Measurements from ENCODE around the gene CDHR3.

Gene CDHR3, protein sequence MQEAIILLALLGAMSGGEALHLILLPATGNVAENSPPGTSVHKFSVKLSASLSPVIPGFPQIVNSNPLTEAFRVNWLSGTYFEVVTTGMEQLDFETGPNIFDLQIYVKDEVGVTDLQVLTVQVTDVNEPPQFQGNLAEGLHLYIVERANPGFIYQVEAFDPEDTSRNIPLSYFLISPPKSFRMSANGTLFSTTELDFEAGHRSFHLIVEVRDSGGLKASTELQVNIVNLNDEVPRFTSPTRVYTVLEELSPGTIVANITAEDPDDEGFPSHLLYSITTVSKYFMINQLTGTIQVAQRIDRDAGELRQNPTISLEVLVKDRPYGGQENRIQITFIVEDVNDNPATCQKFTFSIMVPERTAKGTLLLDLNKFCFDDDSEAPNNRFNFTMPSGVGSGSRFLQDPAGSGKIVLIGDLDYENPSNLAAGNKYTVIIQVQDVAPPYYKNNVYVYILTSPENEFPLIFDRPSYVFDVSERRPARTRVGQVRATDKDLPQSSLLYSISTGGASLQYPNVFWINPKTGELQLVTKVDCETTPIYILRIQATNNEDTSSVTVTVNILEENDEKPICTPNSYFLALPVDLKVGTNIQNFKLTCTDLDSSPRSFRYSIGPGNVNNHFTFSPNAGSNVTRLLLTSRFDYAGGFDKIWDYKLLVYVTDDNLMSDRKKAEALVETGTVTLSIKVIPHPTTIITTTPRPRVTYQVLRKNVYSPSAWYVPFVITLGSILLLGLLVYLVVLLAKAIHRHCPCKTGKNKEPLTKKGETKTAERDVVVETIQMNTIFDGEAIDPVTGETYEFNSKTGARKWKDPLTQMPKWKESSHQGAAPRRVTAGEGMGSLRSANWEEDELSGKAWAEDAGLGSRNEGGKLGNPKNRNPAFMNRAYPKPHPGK

GRCh38 chr7:105963038-105963667 lies at the start of gene CDHR3:
TSS of gene CDHR3 (plus strand) at chr7:105963264. CDS start at chr7:105963319, 55 bp downstream.
- H3K9me3 Mint-ChIP-seq: no peaks in the 10 kb centered on the region
- no peak within 1 kb of the TSS for H3K4me3 Mint-ChIP-seq
- H3K36me3 Mint-ChIP-seq (ENCODE audit: low read depth): no peaks in the 10 kb centered on the region
- no peaks in the 10 kb centered on the region for H3K4me1 Mint-ChIP-seq (ENCODE audit: low read depth)
- H3K27ac Mint-ChIP-seq: no peak within 1 kb of the TSS
- H3K27me3 Mint-ChIP-seq (ENCODE audit: low read depth): peaks cover 12% of the 10 kb centered on the region
- no peak for DNase-seq (ENCODE audit: low spot score)

GRCh38 chr7:105913947-105914346 lies 49.1 kb upstream of the CDHR3 start:
- Mint-ChIP-seq H3K27ac (no peak overlapping the region), H3K4me3 (no peak overlapping the region), H3K9me3 (peaks cover 6% of the 10 kb centered on the region), H3K36me3 (ENCODE audit: low read depth) (peaks cover 15% of the 10 kb centered on the region), H3K27me3 (ENCODE audit: low read depth) (peaks cover 8% of the 10 kb centered on the region), H3K4me1 (ENCODE audit: low read depth) (peaks cover 6% of the 10 kb centered on the region)
- DNase-seq (ENCODE audit: low spot score): no peak

DNA sequence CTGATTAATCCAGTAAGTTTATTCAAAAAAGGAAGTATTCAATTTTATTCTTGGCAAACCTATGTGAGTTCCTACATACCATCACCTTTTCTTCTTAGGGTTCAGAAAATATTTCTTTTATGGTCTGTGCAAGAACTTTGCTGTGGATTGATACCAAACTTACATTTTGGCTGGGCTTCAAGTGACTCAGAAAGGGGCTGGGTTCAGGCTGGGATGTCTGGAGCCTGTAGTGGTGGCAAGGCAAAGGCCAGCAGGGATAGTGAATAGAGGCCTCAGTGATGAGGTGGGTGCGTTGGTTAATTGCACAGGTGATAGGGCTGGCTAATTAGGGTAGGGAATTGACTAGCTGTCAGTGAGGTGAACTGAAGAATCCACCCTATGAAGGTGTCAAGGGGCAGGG lies 46.5 kb upstream of the CDHR3 start:
- peaks cover 9% of the 10 kb centered on the region for H3K36me3 Mint-ChIP-seq (ENCODE audit: low read depth)
- peaks cover 10% of the 10 kb centered on the region for H3K27me3 Mint-ChIP-seq (ENCODE audit: low read depth)
- H3K4me3 Mint-ChIP-seq: no peak overlapping the region
- no peak for DNase-seq (ENCODE audit: low spot score)
- H3K9me3 Mint-ChIP-seq: no peaks in the 10 kb centered on the region
- no peak overlapping the region for H3K27ac Mint-ChIP-seq
- peaks cover 5% of the 10 kb centered on the region for H3K4me1 Mint-ChIP-seq (ENCODE audit: low read depth)

DNA sequence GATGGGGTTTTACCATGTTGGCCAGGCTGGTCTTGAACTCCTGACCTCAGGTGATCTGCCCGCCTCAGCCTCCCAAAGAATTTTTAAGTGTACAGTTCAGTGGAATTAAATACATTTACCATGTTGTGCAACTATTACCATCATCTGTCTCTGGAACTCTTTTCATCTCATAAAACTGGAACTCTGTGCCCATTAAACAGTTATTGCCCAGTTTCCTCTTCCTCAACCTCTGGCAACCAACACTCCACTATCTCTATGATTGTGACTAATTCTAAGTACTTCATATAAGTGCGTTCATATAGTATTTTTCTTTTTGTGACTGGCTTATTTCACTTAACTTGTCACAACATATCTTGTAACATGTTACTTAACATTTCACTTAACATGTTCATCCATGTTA lies 45.4 kb upstream of the CDHR3 start:
- H3K36me3 Mint-ChIP-seq (ENCODE audit: low read depth): peaks cover 9% of the 10 kb centered on the region
- peaks cover 5% of the 10 kb centered on the region for H3K4me1 Mint-ChIP-seq (ENCODE audit: low read depth)
- no peak overlapping the region for H3K27ac Mint-ChIP-seq
- DNase-seq (ENCODE audit: low spot score): no peak
- H3K27me3 Mint-ChIP-seq (ENCODE audit: low read depth): peaks cover 10% of the 10 kb centered on the region
- H3K4me3 Mint-ChIP-seq: no peak overlapping the region
- peaks cover 4% of the 10 kb centered on the region for H3K9me3 Mint-ChIP-seq

DNA sequence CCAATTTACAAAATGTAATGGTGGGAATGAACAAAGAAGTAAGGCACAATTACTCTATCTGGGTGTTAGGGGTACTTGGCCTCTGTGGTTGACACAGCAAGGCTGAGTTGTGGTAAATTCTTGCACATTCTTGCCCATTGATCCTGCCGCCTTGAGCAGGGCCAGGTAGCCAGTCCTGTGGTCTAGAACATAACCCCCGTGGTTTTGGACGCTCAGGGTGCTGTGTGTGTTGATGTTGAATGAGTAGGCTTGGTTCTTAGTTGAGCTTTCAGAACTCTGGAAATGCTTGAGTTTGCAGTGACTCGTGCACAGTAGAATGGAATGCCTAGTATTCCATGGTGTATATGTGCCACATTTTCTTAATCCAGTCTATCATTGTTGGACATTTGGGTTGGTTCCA lies 42.3 kb upstream of the CDHR3 start:
- no peak overlapping the region for H3K4me3 Mint-ChIP-seq
- H3K27ac Mint-ChIP-seq: no peak overlapping the region
- H3K9me3 Mint-ChIP-seq: peaks cover 23% of the 10 kb centered on the region

GRCh38 chr7:105924945-105925344 lies 38.1 kb upstream of the CDHR3 start:
- H3K4me1 Mint-ChIP-seq (ENCODE audit: low read depth): peaks cover 21% of the 10 kb centered on the region

More for the DNA sequence above, 42.3 kb upstream of the CDHR3 start:
- peaks cover 10% of the 10 kb centered on the region for H3K27me3 Mint-ChIP-seq (ENCODE audit: low read depth)
- H3K4me1 Mint-ChIP-seq (ENCODE audit: low read depth): peaks cover 17% of the 10 kb centered on the region
- H3K36me3 Mint-ChIP-seq (ENCODE audit: low read depth): peaks cover 26% of the 10 kb centered on the region
- DNase-seq (ENCODE audit: low spot score): no peak

GRCh38 chr7:105926131-105926530 lies 36.9 kb upstream of the CDHR3 start:
- no peak for DNase-seq (ENCODE audit: low spot score)
- Mint-ChIP-seq H3K36me3 (ENCODE audit: low read depth) (peaks cover 19% of the 10 kb centered on the region), H3K4me1 (ENCODE audit: low read depth) (peaks cover 21% of the 10 kb centered on the region), H3K27me3 (ENCODE audit: low read depth) (peaks cover 21% of the 10 kb centered on the region), H3K27ac (no peak overlapping the region), H3K4me3 (no peak overlapping the region), H3K9me3 (peaks cover 23% of the 10 kb centered on the region)

More at GRCh38 chr7:105924945-105925344, 38.1 kb upstream of the CDHR3 start:
- Mint-ChIP-seq H3K27me3 (ENCODE audit: low read depth) (peaks cover 16% of the 10 kb centered on the region), H3K27ac (peak overlapping the region; percentile 68), H3K4me3 (peak overlapping the region; percentile 46), H3K36me3 (ENCODE audit: low read depth) (peaks cover 19% of the 10 kb centered on the region), H3K9me3 (peaks cover 23% of the 10 kb centered on the region)
- peak; percentile 39 for DNase-seq (ENCODE audit: low spot score)

GRCh38 chr7:105931179-105931578 lies 31.9 kb upstream of the CDHR3 start:
- no peak for DNase-seq (ENCODE audit: low spot score)
- Mint-ChIP-seq H3K4me3 (no peak overlapping the region), H3K36me3 (ENCODE audit: low read depth) (peaks cover 1% of the 10 kb centered on the region), H3K4me1 (ENCODE audit: low read depth) (peaks cover 12% of the 10 kb centered on the region), H3K27ac (no peak overlapping the region), H3K9me3 (no peaks in the 10 kb centered on the region), H3K27me3 (ENCODE audit: low read depth) (peaks cover 29% of the 10 kb centered on the region)

DNA sequence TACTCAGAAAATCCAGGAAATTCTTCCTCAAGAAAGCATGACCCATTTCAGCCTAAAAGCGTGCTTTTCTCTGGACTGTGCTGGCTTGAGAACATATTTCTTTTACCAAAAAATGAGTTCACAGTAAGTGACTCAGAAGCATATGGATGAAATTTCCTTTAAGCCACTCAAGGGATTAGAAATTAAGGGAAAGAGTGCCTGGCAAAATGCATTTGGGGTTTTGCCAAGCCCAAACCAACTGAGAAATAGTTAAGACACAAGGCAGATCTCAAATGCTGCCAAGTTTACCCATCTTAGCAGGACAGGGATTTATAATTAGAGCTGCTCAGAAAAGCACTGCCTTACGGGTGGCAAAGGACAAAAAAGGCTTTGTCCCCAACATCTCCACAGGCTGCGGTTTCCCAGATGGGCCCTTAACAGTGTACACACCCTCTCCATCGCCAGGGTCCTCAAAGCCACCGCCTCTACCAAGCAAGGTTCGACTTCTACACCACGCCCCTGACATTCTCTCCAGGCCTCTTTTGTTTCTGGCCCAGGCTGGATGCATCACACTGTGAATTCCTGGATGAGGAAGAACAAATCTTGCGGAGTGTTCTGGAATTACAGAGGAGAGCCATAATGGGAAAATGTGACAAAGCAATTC lies 30.1 kb upstream of the CDHR3 start:
- Mint-ChIP-seq H3K36me3 (ENCODE audit: low read depth) (no peaks in the 10 kb centered on the region), H3K4me1 (ENCODE audit: low read depth) (peaks cover 8% of the 10 kb centered on the region), H3K9me3 (no peaks in the 10 kb centered on the region), H3K4me3 (no peak overlapping the region), H3K27ac (no peak overlapping the region), H3K27me3 (ENCODE audit: low read depth) (peaks cover 17% of the 10 kb centered on the region)
- no peak for DNase-seq (ENCODE audit: low spot score)

DNA sequence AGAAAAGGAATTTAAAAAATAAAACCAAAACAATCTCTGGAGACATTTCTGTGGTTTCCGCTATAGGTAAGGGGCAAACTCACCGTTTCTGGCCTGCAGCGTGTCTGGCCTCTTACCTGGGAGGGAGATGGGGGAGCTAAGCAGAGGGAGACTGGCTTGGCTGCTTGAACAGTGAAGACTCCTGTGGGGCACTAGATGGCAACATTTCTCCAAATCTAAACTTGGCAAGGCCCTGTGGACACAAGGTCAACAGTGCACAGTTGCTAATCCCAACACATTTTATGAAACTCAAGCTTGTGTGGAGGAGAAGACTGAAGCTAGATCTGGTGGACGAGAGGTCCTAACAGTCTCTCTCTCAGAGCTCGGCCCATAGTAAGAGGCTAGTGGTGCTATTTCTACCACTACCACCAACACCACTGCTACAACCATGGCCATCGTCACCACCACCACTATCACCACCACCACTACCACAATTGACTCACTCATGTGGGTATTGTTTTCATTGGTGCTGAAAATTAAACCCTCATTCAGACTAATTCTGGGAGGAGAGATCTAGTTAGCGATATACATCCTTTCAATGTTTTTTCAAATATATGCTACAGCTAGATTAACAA lies 28.4 kb upstream of the CDHR3 start:
- Mint-ChIP-seq H3K27me3 (ENCODE audit: low read depth) (peaks cover 13% of the 10 kb centered on the region), H3K27ac (no peak overlapping the region), H3K9me3 (no peaks in the 10 kb centered on the region), H3K4me1 (ENCODE audit: low read depth) (peaks cover 8% of the 10 kb centered on the region), H3K36me3 (ENCODE audit: low read depth) (no peaks in the 10 kb centered on the region), H3K4me3 (no peak overlapping the region)
- no peak for DNase-seq (ENCODE audit: low spot score)

DNA sequence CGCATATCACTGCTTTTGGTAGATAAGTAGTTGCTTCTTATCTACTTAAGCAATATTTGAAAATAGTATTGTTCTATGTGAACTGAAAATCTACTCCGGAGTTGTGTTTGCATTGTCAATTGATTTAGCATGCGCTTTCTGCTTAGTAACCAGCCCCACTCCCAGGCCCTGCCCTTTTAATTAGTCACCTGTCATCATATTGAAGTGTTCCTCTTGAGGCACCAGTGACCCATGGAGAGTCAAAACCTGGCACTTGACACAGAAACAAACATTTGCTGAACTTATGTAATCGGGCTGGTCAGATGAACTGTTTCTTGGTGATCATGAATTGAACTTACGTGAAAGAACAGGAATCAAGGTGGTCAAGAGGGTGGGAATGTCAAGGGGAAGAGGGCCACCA lies 27.8 kb upstream of the CDHR3 start:
- DNase-seq (ENCODE audit: low spot score): no peak
- Mint-ChIP-seq H3K4me1 (ENCODE audit: low read depth) (peaks cover 8% of the 10 kb centered on the region), H3K27me3 (ENCODE audit: low read depth) (peaks cover 10% of the 10 kb centered on the region), H3K27ac (no peak overlapping the region), H3K36me3 (ENCODE audit: low read depth) (no peaks in the 10 kb centered on the region), H3K4me3 (no peak overlapping the region), H3K9me3 (no peaks in the 10 kb centered on the region)

- Mint-ChIP-seq H3K27ac (no peak overlapping the region), H3K36me3 (ENCODE audit: low read depth) (no peaks in the 10 kb centered on the region), H3K9me3 (no peaks in the 10 kb centered on the region), H3K27me3 (ENCODE audit: low read depth) (peaks cover 3% of the 10 kb centered on the region), H3K4me3 (no peak overlapping the region), H3K4me1 (ENCODE audit: low read depth) (peaks cover 4% of the 10 kb centered on the region)
- DNase-seq (ENCODE audit: low spot score): no peak
Measured at GRCh38 chr7:105937411-105937810, 25.7 kb upstream of the CDHR3 start.

- H3K27me3 Mint-ChIP-seq (ENCODE audit: low read depth): peaks cover under 1% of the 10 kb centered on the region
- no peak overlapping the region for H3K27ac Mint-ChIP-seq
- no peaks in the 10 kb centered on the region for H3K9me3 Mint-ChIP-seq
- no peak for DNase-seq (ENCODE audit: low spot score)
- no peak overlapping the region for H3K4me3 Mint-ChIP-seq
- H3K4me1 Mint-ChIP-seq (ENCODE audit: low read depth): no peaks in the 10 kb centered on the region
- H3K36me3 Mint-ChIP-seq (ENCODE audit: low read depth): no peaks in the 10 kb centered on the region
Measured at GRCh38 chr7:105940109-105940508, 23.0 kb upstream of the CDHR3 start.

Measured in T-helper 2 cell treated with Interferon-gamma antibody and Interleukin-4, amounts not matched to agents 5 μg/mL and 100 μg/mL, for 36 hours (primary cell).